AML-193 (cell line): ENCODE data around the gene B3GALT2.
"Not testable (repeated sequence)": the region's sequence is repeated elsewhere in the genome, so short reads cannot be mapped to it uniquely, and the experiment has no call there.

Experiments
- DNase-seq, 2 experiments: peaks; one replicate each; lab custom pipeline; 2025; lab: John Stamatoyannopoulos, UW

Gene B3GALT2

GRCh38 chr1:193185901-193186731 lies at the start of gene B3GALT2:
TSS of gene B3GALT2 (minus strand) at chr1:193186613. CDS start at chr1:193181562, 5,051 bp downstream.
- no peak for DNase-seq

GRCh38 chr1:193234530-193234929 lies 48.1 kb upstream of the B3GALT2 start:
- no peak for DNase-seq

- not testable (repeated sequence) for DNase-seq
Observed at GRCh38 chr1:193231146-193231545, 44.7 kb upstream of the B3GALT2 start.

GRCh38 chr1:193229136-193229535 lies 42.7 kb upstream of the B3GALT2 start:
- no peak for DNase-seq

- no peak for DNase-seq
Observed at GRCh38 chr1:193222056-193222615, 35.7 kb upstream of the B3GALT2 start.

GRCh38 chr1:193221651-193222050 lies 35.2 kb upstream of the B3GALT2 start:
- DNase-seq = no peak

GRCh38 chr1:193219391-193219790 lies 33.0 kb upstream of the B3GALT2 start:
- DNase-seq = no peak

GRCh38 chr1:193216920-193217319 lies 30.5 kb upstream of the B3GALT2 start:
- DNase-seq = no peak

- no peak for DNase-seq
Observed at GRCh38 chr1:193213998-193214397, 27.6 kb upstream of the B3GALT2 start.

- DNase-seq = no peak
Observed at GRCh38 chr1:193212637-193213036, 26.2 kb upstream of the B3GALT2 start.

- no peak for DNase-seq
Observed at GRCh38 chr1:193211539-193211938, 25.1 kb upstream of the B3GALT2 start.

GRCh38 chr1:193210996-193211395 lies 24.6 kb upstream of the B3GALT2 start:
- DNase-seq = no peak

- no peak for DNase-seq
Observed at GRCh38 chr1:193201021-193201420, 14.6 kb upstream of the B3GALT2 start.

- no peak for DNase-seq
Observed at GRCh38 chr1:193199940-193200339, 13.5 kb upstream of the B3GALT2 start.

GRCh38 chr1:193192586-193192985 lies 6.2 kb upstream of the B3GALT2 start:
- DNase-seq = no peak

GRCh38 chr1:193190096-193190744 lies 3.8 kb upstream of the B3GALT2 start:
- no peak for DNase-seq

- no peak for DNase-seq
Observed at GRCh38 chr1:193189442-193190095, 3.2 kb upstream of the B3GALT2 start.

- not testable (repeated sequence) for DNase-seq
Observed at GRCh38 chr1:193188915-193189314, 2.5 kb upstream of the B3GALT2 start.

- DNase-seq = no peak
Observed at GRCh38 chr1:193187114-193187513, 701 bp upstream of the B3GALT2 start.

- DNase-seq = no peak
Observed at GRCh38 chr1:193185211-193185610, 1.2 kb downstream of the B3GALT2 start.

GRCh38 chr1:193184776-193185175 lies 1.6 kb downstream of the B3GALT2 start:
- no peak for DNase-seq

- DNase-seq = peak; percentile 31 to 48
Observed at GRCh38 chr1:193183019-193183627, 3.3 kb downstream of the B3GALT2 start.
